ELR (cell line): ENCODE results near the gene CUL4A.

Experiments used
- DNase-seq: peaks from one replicate; pipeline ENCODE4 v3.0.0-alpha.2; 2015; ENCODE audit warnings: low read depth

The CUL4A gene

GRCh38 chr13:113208421-113209335 is 735 bp upstream of the CUL4A start, which contains the start of gene PCID2:
TSS of gene PCID2 (minus strand) at chr13:113208669. CDS start at chr13:113208634, 35 bp downstream.
- peak; percentile 91 for DNase-seq

- peak; percentile 72 for DNase-seq
These were observed 477 bp downstream of the CUL4A start for GRCh38 chr13:113209759-113210421.

- no peak for DNase-seq
These were observed 1.4 kb downstream of the CUL4A start for GRCh38 chr13:113210833-113211232.

GRCh38 chr13:113211774-113212173 is 2.4 kb downstream of the CUL4A start:
- DNase-seq = peak; percentile 36

GRCh38 chr13:113216254-113217048 is 7.0 kb downstream of the CUL4A start:
- DNase-seq = peak; percentile 71

GRCh38 chr13:113218586-113218985 is 9.2 kb downstream of the CUL4A start:
- no peak for DNase-seq

- peak; percentile 28 for DNase-seq
These were observed 10.0 kb downstream of the CUL4A start for GRCh38 chr13:113219256-113219940.

GRCh38 chr13:113220141-113220598 is 10.8 kb downstream of the CUL4A start:
- DNase-seq = no peak

- DNase-seq = peak; percentile 24
These were observed 11.5 kb downstream of the CUL4A start for GRCh38 chr13:113220877-113221276.

- no peak for DNase-seq
These were observed 13.7 kb downstream of the CUL4A start for GRCh38 chr13:113223070-113223469.

GRCh38 chr13:113224486-113224885 is 15.1 kb downstream of the CUL4A start:
- no peak for DNase-seq

- no peak for DNase-seq
These were observed 16.1 kb downstream of the CUL4A start for GRCh38 chr13:113225515-113225914.

- DNase-seq = no peak
These were observed 17.5 kb downstream of the CUL4A start for GRCh38 chr13:113226873-113227450.

GRCh38 chr13:113229161-113229560 is 19.7 kb downstream of the CUL4A start:
- no peak for DNase-seq

- DNase-seq = no peak
These were observed 20.4 kb downstream of the CUL4A start for GRCh38 chr13:113229791-113230190.

GRCh38 chr13:113231306-113232207 is 22.1 kb downstream of the CUL4A start:
- no peak for DNase-seq

- DNase-seq = no peak
These were observed 23.0 kb downstream of the CUL4A start for GRCh38 chr13:113232208-113233003.

- no peak for DNase-seq
These were observed 23.7 kb downstream of the CUL4A start for GRCh38 chr13:113233101-113233500.

- peak; percentile 30 for DNase-seq
These were observed 29.1 kb downstream of the CUL4A start for GRCh38 chr13:113238536-113238935.
